HEK293T (cell line): Measurements from ENCODE around the gene ARHGAP27.

ENCODE experiments used
- CTCF ChIA-PET: fragments of 350-600 bp; formaldehyde crosslinking; extraction: SDS; loops from one replicate; lab custom pipeline; 2021; ENCODE audit warnings: antibody characterized with exemption, inconsistent platforms; lab: Yijun Ruan, JAX
- POLR2A ChIA-PET: fragments of 350-600 bp; formaldehyde crosslinking; extraction: SDS; loops from one replicate; lab custom pipeline; 2020; ENCODE audit warnings: antibody characterized with exemption, inconsistent platforms; lab: Yijun Ruan, JAX
- DNase-seq: peaks from one replicate; pipeline ENCODE4 v3.0.0; 2012; ENCODE audit warnings: mixed read lengths; ENCODE audit errors: extremely low spot score
- ARNT ChIP-seq: fragments of 450-650 bp; IDR thresholded peaks from 2 replicates; pipeline ENCODE4 v1.6.1; 2017; ENCODE audit warnings: mild to moderate bottlenecking
- BHLHE40 ChIP-seq: fragments of 450-650 bp; IDR thresholded peaks from 2 replicates; pipeline ENCODE4 v1.6.1; 2016; ENCODE audit warnings: mild to moderate bottlenecking, moderate library complexity, borderline replicate concordance
- CTBP1 ChIP-seq: fragments of 450-650 bp; IDR thresholded peaks from 2 replicates; pipeline ENCODE4 v1.6.1; 2016; ENCODE audit warnings: borderline replicate concordance
- ELF4 ChIP-seq: fragments of 450-650 bp; IDR thresholded peaks from 2 replicates; pipeline ENCODE4 v1.6.1; 2017; ENCODE audit warnings: antibody characterized with exemption
- FOXA1 ChIP-seq: fragments of 450-650 bp; IDR thresholded peaks from 2 replicates; pipeline ENCODE4 v1.6.1; 2016; ENCODE audit warnings: mild to moderate bottlenecking
- FOXK2 ChIP-seq: fragments of 450-650 bp; IDR thresholded peaks from 2 replicates; pipeline ENCODE4 v1.6.1; 2016; ENCODE audit warnings: mild to moderate bottlenecking
- FOXM1 ChIP-seq: fragments of 450-650 bp; IDR thresholded peaks from 2 replicates; pipeline ENCODE4 v1.6.1; 2017; ENCODE audit warnings: mild to moderate bottlenecking, borderline replicate concordance
- HDGF ChIP-seq: fragments of 450-650 bp; IDR thresholded peaks from 2 replicates; pipeline ENCODE4 v1.6.1; 2017; ENCODE audit warnings: antibody characterized with exemption, borderline replicate concordance
- L3MBTL2 ChIP-seq: fragments of 450-650 bp; conservative IDR thresholded peaks from 2 replicates; pipeline ENCODE4 v1.6.1; 2016; ENCODE audit warnings: mild to moderate bottlenecking
- LEF1 ChIP-seq: fragments of 450-650 bp; IDR thresholded peaks from 2 replicates; pipeline ENCODE4 v1.6.1; 2017; ENCODE audit warnings: mild to moderate bottlenecking, borderline replicate concordance
- NFRKB ChIP-seq: fragments of 450-650 bp; IDR thresholded peaks from 2 replicates; pipeline ENCODE4 v1.6.1; 2016; ENCODE audit warnings: mild to moderate bottlenecking, moderate library complexity
- PKNOX1 ChIP-seq: fragments of 450-650 bp; IDR thresholded peaks from 2 replicates; pipeline ENCODE4 v1.6.1; 2016
- SP1 ChIP-seq: fragments of 450-650 bp; IDR thresholded peaks from 2 replicates; pipeline ENCODE4 v1.6.1; 2017
- SUZ12 ChIP-seq: fragments of 450-650 bp; IDR thresholded peaks from 2 replicates; pipeline ENCODE4 v1.6.1; 2016; ENCODE audit warnings: mild to moderate bottlenecking
- TARDBP ChIP-seq: fragments of 450-650 bp; IDR thresholded peaks from 2 replicates; pipeline ENCODE4 v1.6.1; 2016
- ZNF384 ChIP-seq: fragments of 450-650 bp; IDR thresholded peaks from 2 replicates; pipeline ENCODE4 v1.6.1; 2016

Gene ARHGAP27

GRCh38 chr17:45391918-45392317 is 40.8 kb downstream of the ARHGAP27 start:
- no peak for DNase-seq
- TF ChIP-seq BHLHE40 (no peak), LEF1 (no peak), HDGF (no peak), ELF4 (no peak), FOXK2 (no peak), ARNT (no peak), NFRKB (no peak), CTBP1 (no peak), FOXM1 (no peak), PKNOX1 (no peak), L3MBTL2 (no peak)
- ChIA-PET POLR2A (no interaction called here), CTCF (interaction anchor here (1.0 to 2.9 kb wide), 3 partner anchors 115 to 257 kb away, joined by 4 to 11 read pairs (median 9); partner anchors contain the start of gene ACBD4)

GRCh38 chr17:45391291-45391690 is 41.4 kb downstream of the ARHGAP27 start:
- no peak for TF ChIP-seq BHLHE40
- no peak for TF ChIP-seq HDGF
- TF ChIP-seq PKNOX1: no peak
- TF ChIP-seq FOXM1: no peak
- no peak for TF ChIP-seq CTBP1
- TF ChIP-seq ZNF384: no peak
- TF ChIP-seq FOXK2: no peak
- no peak for TF ChIP-seq ELF4
- no peak for TF ChIP-seq SUZ12
- TF ChIP-seq SP1: no peak
- no peak for TF ChIP-seq NFRKB
- TF ChIP-seq TARDBP: no peak
- TF ChIP-seq FOXA1: no peak
- TF ChIP-seq L3MBTL2: no peak
- TF ChIP-seq LEF1: no peak
- TF ChIP-seq ARNT: no peak
- ChIA-PET CTCF (interaction anchor here (2.7 kb wide), 1 partner anchor 114 kb away, joined by 9 read pairs; no protein-coding TSS in a partner anchor), POLR2A (no interaction called here)
- DNase-seq: no peak

GRCh38 chr17:45389354-45389753 is 43.3 kb downstream of the ARHGAP27 start:
- no peak for TF ChIP-seq TARDBP
- no peak for TF ChIP-seq NFRKB
- TF ChIP-seq CTBP1: no peak
- TF ChIP-seq FOXM1: no peak
- no peak for TF ChIP-seq FOXK2
- no peak for TF ChIP-seq SP1
- TF ChIP-seq HDGF: no peak
- no peak for TF ChIP-seq PKNOX1
- no peak for TF ChIP-seq LEF1
- ChIA-PET CTCF (interaction anchor here (1.0 to 2.5 kb wide), 4 partner anchors 9 to 170 kb away, joined by 3 to 9 read pairs (median 4); no protein-coding TSS in a partner anchor), POLR2A (interaction anchor here (0.8 kb wide), 1 partner anchor 18 kb away, joined by 4 read pairs; no protein-coding TSS in a partner anchor)
- DNase-seq: no peak

GRCh38 chr17:45388604-45389325 is 43.9 kb downstream of the ARHGAP27 start:
- POLR2A ChIA-PET: no interaction called here
- DNase-seq: no peak
- CTCF ChIA-PET: interaction anchor here (1.0 to 2.5 kb wide), 6 partner anchors 8 to 169 kb away, joined by 3 to 9 read pairs (median 3); no protein-coding TSS in a partner anchor
- no peak for TF ChIP-seq NFRKB
- TF ChIP-seq FOXM1: no peak
- no peak for TF ChIP-seq FOXK2
- no peak for TF ChIP-seq CTBP1
- TF ChIP-seq ZNF384: no peak
- no peak for TF ChIP-seq BHLHE40
- no peak for TF ChIP-seq SUZ12
- no peak for TF ChIP-seq ARNT
- TF ChIP-seq PKNOX1: no peak
- TF ChIP-seq SP1: no peak
- no peak for TF ChIP-seq TARDBP
- no peak for TF ChIP-seq HDGF
- no peak for TF ChIP-seq ELF4
- TF ChIP-seq L3MBTL2: no peak
- no peak for TF ChIP-seq LEF1
- TF ChIP-seq FOXA1: no peak

- DNase-seq: no peak
- CTCF ChIA-PET: interaction anchor here (1.2 to 1.6 kb wide), 2 partner anchors 10 to 111 kb away, joined by 3 read pairs; no protein-coding TSS in a partner anchor
- POLR2A ChIA-PET: interaction anchor here (1.2 kb wide), 1 partner anchor 72 kb away, joined by 3 read pairs; no protein-coding TSS in a partner anchor
- TF ChIP-seq TARDBP (no peak), SUZ12 (no peak), ZNF384 (no peak), HDGF (no peak), L3MBTL2 (no peak), ELF4 (no peak), NFRKB (no peak), BHLHE40 (no peak), FOXK2 (no peak), FOXM1 (no peak), ARNT (no peak), SP1 (no peak), CTBP1 (no peak), PKNOX1 (no peak), FOXA1 (no peak), LEF1 (no peak)
Observed at GRCh38 chr17:45387739-45388138, 44.9 kb downstream of the ARHGAP27 start.
